H1 (cell line): ENCODE data around the gene EXOSC10.

Experiments used
- CTCF ChIP-seq, 3 experiments: IDR thresholded peaks; 1 replicate in 2 of 3; 2 replicates in 1 of 3; pipeline versions ENCODE4 v1.5.1 to v1.6.1; 2011; ENCODE audit warnings: low read length in 3 of 3, mild to moderate bottlenecking in 3 of 3, inconsistent platforms in 2 of 3, low read depth in 1 of 3, moderate library complexity in 1 of 3; ENCODE audit not compliant: insufficient read depth in 1 of 3; ENCODE audit errors: control extremely low read depth in 1 of 3
- EP300 ChIP-seq, 2 experiments: IDR thresholded peaks; 1 replicate in 1 of 2; 2 replicates in 1 of 2; pipeline ENCODE4 v1.6.1; 2011 to 2012; ENCODE audit warnings: low read depth in 2 of 2, low read length in 2 of 2, mild to moderate bottlenecking in 2 of 2, borderline replicate concordance in 1 of 2, inconsistent platforms in 1 of 2, moderate library complexity in 1 of 2
- POLR2A ChIP-seq, 2 experiments: IDR thresholded peaks; 1 replicate in 1 of 2; 2 replicates in 1 of 2; pipeline ENCODE4 v1.6.1; 2011; ENCODE audit warnings: low read depth in 2 of 2, low read length in 2 of 2, mild to moderate bottlenecking in 2 of 2; ENCODE audit errors: control extremely low read depth in 1 of 2
- POLR2AphosphoS5 ChIP-seq: IDR thresholded peaks from 2 replicates; pipeline ENCODE4 v1.6.1; 2011; ENCODE audit warnings: low read depth, low read length
- TAF1 ChIP-seq: IDR thresholded peaks from 2 replicates; pipeline ENCODE4 v1.6.1; 2011; ENCODE audit warnings: mild to moderate bottlenecking, low read depth, low read length

DNA sequence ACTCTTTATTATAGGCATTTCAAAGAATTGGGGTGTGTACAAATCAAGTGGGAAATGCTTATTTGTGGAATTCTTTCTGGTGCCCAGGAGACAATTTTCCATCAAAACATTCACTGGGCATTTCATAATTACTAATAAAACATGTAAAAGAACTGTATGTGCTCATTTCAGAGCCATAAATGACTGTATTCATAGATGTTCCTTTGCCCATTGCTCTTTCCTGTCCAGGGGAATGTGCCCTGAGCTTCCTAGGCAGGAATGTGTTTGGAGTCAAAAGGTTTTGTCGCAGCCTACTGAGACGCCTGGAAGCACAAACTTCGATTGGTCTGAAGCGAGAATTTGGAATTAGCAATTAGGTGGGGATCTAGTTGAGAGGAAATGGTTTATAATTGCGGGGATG is 43.7 kb upstream of the EXOSC10 start:
- no peak for TF ChIP-seq CTCF (IDR thresholded peaks at IDR 0.05; ENCODE audit: control extremely low read depth in 1 of 3, insufficient read depth in 1 of 3, low read depth in 1 of 3, low read length in 3 of 3)
- TF ChIP-seq EP300 (IDR thresholded peaks at IDR 0.05; ENCODE audit: borderline replicate concordance in 1 of 2, low read depth in 2 of 2, low read length in 2 of 2), result no peak
- TF ChIP-seq POLR2A (IDR thresholded peaks at IDR 0.05; ENCODE audit: control extremely low read depth in 1 of 2, low read depth in 2 of 2, low read length in 2 of 2), result no peak
- TF ChIP-seq TAF1, result no peak
- TF ChIP-seq POLR2AphosphoS5, result no peak
